ENCODE measurements around the gene CHD3.
A peak's percentile ranks its signal among the peaks of the same experiment; 100 is the strongest.

CHD3 gene

DNA sequence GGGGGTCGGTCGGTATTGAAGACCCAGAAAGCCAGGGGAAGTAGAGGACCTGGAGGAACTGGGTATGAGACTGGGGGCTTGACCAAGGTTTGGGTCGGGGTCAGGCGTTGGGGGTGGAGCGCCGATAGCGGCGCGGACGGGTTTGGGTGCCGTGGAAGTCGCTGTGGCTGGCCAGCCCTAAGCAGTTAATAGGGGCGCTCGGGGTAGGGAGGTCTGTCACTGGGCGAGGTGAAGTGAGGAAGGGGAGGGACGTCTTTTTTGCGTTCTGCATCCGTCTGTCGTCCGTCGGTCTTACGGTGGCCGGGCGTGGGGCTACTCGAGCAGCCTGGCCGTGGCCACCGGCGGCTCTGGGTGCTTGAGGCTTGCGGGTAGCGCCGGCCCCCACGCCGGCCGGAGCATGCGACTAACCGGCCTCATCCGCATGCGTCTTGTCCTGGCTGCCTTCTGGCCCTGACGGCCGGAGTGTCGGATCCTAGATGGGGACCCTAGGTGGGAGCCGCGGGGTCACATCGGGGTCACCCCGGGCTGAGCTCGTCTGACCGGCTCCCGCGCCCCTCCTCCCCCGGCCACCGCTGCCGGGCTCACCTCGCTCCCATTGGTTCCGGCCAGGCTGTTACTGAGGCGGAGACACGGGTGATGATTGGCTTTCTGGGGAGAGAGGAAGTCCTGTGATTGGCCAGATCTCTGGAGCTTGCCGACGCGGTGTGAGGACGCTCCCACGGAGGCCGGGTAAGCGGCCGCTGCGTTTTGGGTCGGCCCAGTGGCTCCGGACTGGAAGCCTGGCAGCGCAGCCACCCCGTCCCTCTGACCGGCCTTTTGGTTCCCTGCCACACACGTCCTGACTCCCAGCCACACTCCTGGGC lies 44.1 kb upstream of the CHD3 start:
- Histone ChIP-seq H3K4me2 (ENCODE audit: low read length) (peak overlapping the region; percentile 100), H3K27me3 (ENCODE audit: insufficient read depth, low read length, poor library complexity) (no peaks in the 10 kb centered on the region), H3K4me3 (ENCODE audit: low read length) (peak overlapping the region; percentile 64), H4K8ac (ENCODE audit: low read depth, low read length) (no peak overlapping the region), H3K18ac (ENCODE audit: low read length) (peak overlapping the region; percentile 19), H2BK120ac (ENCODE audit: low read depth, low read length) (no peak overlapping the region), H3K4me1 (ENCODE audit: control insufficient read depth, low read depth, low read length) (peaks cover 4% of the 10 kb centered on the region), H3K9ac (ENCODE audit: low read length) (peak overlapping the region; percentile 82), H3K36me3 (ENCODE audit: control insufficient read depth, insufficient read depth, low read length) (no peaks in the 10 kb centered on the region), H3K4ac (ENCODE audit: low read depth, low read length) (no peak overlapping the region), H2BK5ac (ENCODE audit: low read length) (no peak overlapping the region), H3K79me2 (ENCODE audit: control insufficient read depth, insufficient read depth, low read length) (no peaks in the 10 kb centered on the region), H3K56ac (ENCODE audit: low read length) (peak overlapping the region; percentile 96), H2AK5ac (ENCODE audit: low read length) (no peak overlapping the region), H3K27ac (ENCODE audit: low read depth, low read length) (no peak overlapping the region), H3K79me1 (ENCODE audit: low read length) (no peaks in the 10 kb centered on the region), H2BK15ac (replicated peaks; ENCODE audit: low read depth) (no peak overlapping the region), H4K5ac (ENCODE audit: low read length) (no peak overlapping the region), H3K23ac (ENCODE audit: low read length) (peak overlapping the region; percentile 94)
- DNase-seq: peak; percentile 97
- no CpG with 5 or more reads among the region's 71 CpGs for WGBS (ENCODE audit: extremely low coverage, insufficient coverage, low lambda C conversion rate)

DNA sequence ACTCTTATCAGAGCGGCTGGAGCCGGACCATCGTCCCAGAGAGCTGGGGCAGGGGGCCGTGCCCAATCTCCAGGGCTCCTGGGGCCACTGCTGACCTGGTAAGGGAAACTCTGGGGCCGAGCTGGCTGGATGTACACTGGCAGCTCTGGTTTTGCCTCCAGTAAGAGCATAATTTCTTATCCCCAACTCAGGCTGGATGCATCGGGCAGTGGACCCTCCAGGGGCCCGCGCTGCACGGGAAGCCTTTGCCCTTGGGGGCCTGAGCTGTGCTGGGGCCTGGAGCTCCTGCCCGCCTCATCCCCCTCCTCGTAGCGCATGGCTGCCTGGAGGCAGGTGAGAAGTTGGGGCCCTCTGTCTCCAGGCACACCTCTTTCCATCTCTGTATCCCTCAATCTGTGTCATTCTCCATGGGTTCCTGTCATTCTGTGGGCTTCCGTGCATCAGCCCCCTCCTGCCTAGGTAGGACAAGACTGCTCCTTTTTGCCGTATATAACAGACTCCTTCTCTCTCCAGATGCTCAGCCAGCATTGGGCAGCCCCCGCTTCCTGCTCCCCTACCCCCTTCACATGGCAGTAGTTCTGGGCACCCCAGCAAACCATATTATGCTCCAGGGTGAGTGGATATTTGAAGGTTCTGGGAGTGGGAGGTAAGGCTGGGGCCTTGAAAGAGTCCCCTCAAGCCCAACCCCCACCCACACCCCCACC lies 43.1 kb upstream of the CHD3 start:
- H2AK5ac ChIP-seq (ENCODE audit: low read length): no peak overlapping the region
- H3K56ac ChIP-seq (ENCODE audit: low read length): peak overlapping the region; percentile 83
- no peak overlapping the region for H3K4ac ChIP-seq (ENCODE audit: low read depth, low read length)
- H3K4me2 ChIP-seq (ENCODE audit: low read length): peak overlapping the region; percentile 88
- no peaks in the 10 kb centered on the region for H3K27me3 ChIP-seq (ENCODE audit: insufficient read depth, low read length, poor library complexity)
- H3K18ac ChIP-seq (ENCODE audit: low read length): no peak overlapping the region
- H3K23ac ChIP-seq (ENCODE audit: low read length): no peak overlapping the region
- peak overlapping the region; percentile 82 for H3K9ac ChIP-seq (ENCODE audit: low read length)
- H4K8ac ChIP-seq (ENCODE audit: low read depth, low read length): no peak overlapping the region
- H3K27ac ChIP-seq (ENCODE audit: low read depth, low read length): no peak overlapping the region
- no peak overlapping the region for H2BK15ac ChIP-seq (replicated peaks; ENCODE audit: low read depth)
- H3K79me1 ChIP-seq (ENCODE audit: low read length): no peaks in the 10 kb centered on the region
- H2BK5ac ChIP-seq (ENCODE audit: low read length): no peak overlapping the region
- H3K36me3 ChIP-seq (ENCODE audit: control insufficient read depth, insufficient read depth, low read length): no peaks in the 10 kb centered on the region
- no peak overlapping the region for H4K5ac ChIP-seq (ENCODE audit: low read length)
- WGBS (ENCODE audit: extremely low coverage, insufficient coverage, low lambda C conversion rate): no CpG with 5 or more reads among the region's 15 CpGs
- no peak for DNase-seq
- no peak overlapping the region for H2BK120ac ChIP-seq (ENCODE audit: low read depth, low read length)
- H3K79me2 ChIP-seq (ENCODE audit: control insufficient read depth, insufficient read depth, low read length): no peaks in the 10 kb centered on the region
- no peak overlapping the region for H3K4me3 ChIP-seq (ENCODE audit: low read length)
- H3K4me1 ChIP-seq (ENCODE audit: control insufficient read depth, low read depth, low read length): peaks cover 4% of the 10 kb centered on the region

DNA sequence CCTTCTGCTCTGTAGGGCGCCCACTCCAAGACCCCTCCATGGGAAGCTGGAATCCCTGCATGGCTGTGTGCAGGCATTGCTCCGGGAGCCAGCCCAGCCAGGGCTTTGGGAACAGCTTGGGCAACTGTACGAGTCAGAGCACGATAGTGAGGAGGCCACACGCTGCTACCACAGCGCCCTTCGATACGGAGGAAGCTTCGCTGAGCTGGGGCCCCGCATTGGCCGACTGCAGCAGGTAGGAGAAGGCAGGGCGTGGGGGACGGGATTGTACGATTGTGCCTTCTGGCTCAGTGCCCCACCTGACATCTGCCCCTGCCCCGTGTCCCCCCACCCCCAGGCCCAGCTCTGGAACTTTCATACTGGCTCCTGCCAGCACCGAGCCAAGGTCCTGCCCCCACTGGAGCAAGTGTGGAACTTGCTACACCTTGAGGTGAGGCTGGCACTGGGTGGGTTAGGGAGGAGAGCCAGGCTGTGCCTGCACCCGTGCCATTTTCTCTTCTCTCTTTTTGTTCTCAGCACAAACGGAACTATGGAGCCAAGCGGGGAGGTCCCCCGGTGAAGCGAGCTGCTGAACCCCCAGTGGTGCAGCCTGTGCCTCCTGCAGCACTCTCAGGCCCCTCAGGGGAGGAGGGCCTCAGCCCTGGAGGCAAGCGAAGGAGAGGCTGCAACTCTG lies 42.4 kb upstream of the CHD3 start:
- no peak for DNase-seq
- H3K4me3 ChIP-seq (ENCODE audit: low read length): no peak overlapping the region
- no peak overlapping the region for H2AK5ac ChIP-seq (ENCODE audit: low read length)
- no peaks in the 10 kb centered on the region for H3K79me2 ChIP-seq (ENCODE audit: control insufficient read depth, insufficient read depth, low read length)
- no peak overlapping the region for H4K5ac ChIP-seq (ENCODE audit: low read length)
- no peak overlapping the region for H3K23ac ChIP-seq (ENCODE audit: low read length)
- H3K27ac ChIP-seq (ENCODE audit: low read depth, low read length): no peak overlapping the region
- no peak overlapping the region for H3K4ac ChIP-seq (ENCODE audit: low read depth, low read length)
- H3K9ac ChIP-seq (ENCODE audit: low read length): no peak overlapping the region
- H3K18ac ChIP-seq (ENCODE audit: low read length): no peak overlapping the region
- H2BK5ac ChIP-seq (ENCODE audit: low read length): no peak overlapping the region
- no peaks in the 10 kb centered on the region for H3K79me1 ChIP-seq (ENCODE audit: low read length)
- H3K4me2 ChIP-seq (ENCODE audit: low read length): no peak overlapping the region
- no peaks in the 10 kb centered on the region for H3K36me3 ChIP-seq (ENCODE audit: control insufficient read depth, insufficient read depth, low read length)
- H3K27me3 ChIP-seq (ENCODE audit: insufficient read depth, low read length, poor library complexity): no peaks in the 10 kb centered on the region
- no peak overlapping the region for H2BK15ac ChIP-seq (replicated peaks; ENCODE audit: low read depth)
- H3K56ac ChIP-seq (ENCODE audit: low read length): no peak overlapping the region
- no CpG with 5 or more reads among the region's 22 CpGs for WGBS (ENCODE audit: extremely low coverage, insufficient coverage, low lambda C conversion rate)
- H3K4me1 ChIP-seq (ENCODE audit: control insufficient read depth, low read depth, low read length): peaks cover 3% of the 10 kb centered on the region
- no peak overlapping the region for H4K8ac ChIP-seq (ENCODE audit: low read depth, low read length)
- no peak overlapping the region for H2BK120ac ChIP-seq (ENCODE audit: low read depth, low read length)

DNA sequence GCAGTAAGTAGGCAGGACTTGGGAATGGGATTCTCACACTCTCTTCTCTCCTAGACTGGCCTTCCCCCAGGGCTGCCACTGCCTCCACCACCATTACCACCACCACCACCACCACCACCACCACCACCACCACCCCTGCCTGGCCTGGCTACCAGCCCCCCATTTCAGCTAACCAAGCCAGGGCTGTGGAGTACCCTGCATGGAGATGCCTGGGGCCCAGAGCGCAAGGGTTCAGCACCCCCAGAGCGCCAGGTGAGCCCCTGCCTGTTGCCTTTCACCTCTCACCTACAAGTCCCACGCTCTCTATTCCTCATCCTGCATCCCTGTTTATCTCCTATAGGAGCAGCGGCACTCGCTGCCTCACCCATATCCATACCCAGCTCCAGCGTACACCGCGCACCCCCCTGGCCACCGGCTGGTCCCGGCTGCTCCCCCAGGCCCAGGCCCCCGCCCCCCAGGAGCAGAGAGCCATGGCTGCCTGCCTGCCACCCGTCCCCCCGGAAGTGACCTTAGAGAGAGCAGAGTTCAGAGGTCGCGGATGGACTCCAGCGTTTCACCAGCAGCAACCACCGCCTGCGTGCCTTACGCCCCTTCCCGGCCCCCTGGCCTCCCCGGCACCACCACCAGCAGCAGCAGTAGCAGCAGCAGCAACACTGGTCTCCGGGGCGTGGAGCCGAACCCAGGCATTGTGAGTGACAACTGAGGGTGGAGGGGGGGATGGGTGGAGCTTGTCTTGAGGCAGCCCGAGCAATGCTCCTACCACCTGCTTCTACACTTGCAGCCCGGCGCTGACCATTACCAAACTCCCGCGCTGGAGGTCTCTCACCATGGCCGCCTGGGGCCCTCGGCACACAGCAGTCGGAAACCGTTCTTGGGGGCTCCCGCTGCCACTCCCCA lies 41.6 kb upstream of the CHD3 start:
- no peak overlapping the region for H3K18ac ChIP-seq (ENCODE audit: low read length)
- H4K5ac ChIP-seq (ENCODE audit: low read length): no peak overlapping the region
- no peaks in the 10 kb centered on the region for H3K79me2 ChIP-seq (ENCODE audit: control insufficient read depth, insufficient read depth, low read length)
- H3K9ac ChIP-seq (ENCODE audit: low read length): no peak overlapping the region
- no peak overlapping the region for H3K4me2 ChIP-seq (ENCODE audit: low read length)
- no peak overlapping the region for H3K56ac ChIP-seq (ENCODE audit: low read length)
- H3K79me1 ChIP-seq (ENCODE audit: low read length): no peaks in the 10 kb centered on the region
- no peak overlapping the region for H4K8ac ChIP-seq (ENCODE audit: low read depth, low read length)
- no peak overlapping the region for H2BK15ac ChIP-seq (replicated peaks; ENCODE audit: low read depth)
- H3K27me3 ChIP-seq (ENCODE audit: insufficient read depth, low read length, poor library complexity): no peaks in the 10 kb centered on the region
- DNase-seq: no peak
- H3K36me3 ChIP-seq (ENCODE audit: control insufficient read depth, insufficient read depth, low read length): no peaks in the 10 kb centered on the region
- no peak overlapping the region for H2BK120ac ChIP-seq (ENCODE audit: low read depth, low read length)
- H3K4me3 ChIP-seq (ENCODE audit: low read length): no peak overlapping the region
- WGBS (ENCODE audit: extremely low coverage, insufficient coverage, low lambda C conversion rate): no CpG with 5 or more reads among the region's 34 CpGs
- H3K27ac ChIP-seq (ENCODE audit: low read depth, low read length): no peak overlapping the region
- no peak overlapping the region for H2BK5ac ChIP-seq (ENCODE audit: low read length)
- H3K4ac ChIP-seq (ENCODE audit: low read depth, low read length): no peak overlapping the region
- no peak overlapping the region for H3K23ac ChIP-seq (ENCODE audit: low read length)
- no peaks in the 10 kb centered on the region for H3K4me1 ChIP-seq (ENCODE audit: control insufficient read depth, low read depth, low read length)
- no peak overlapping the region for H2AK5ac ChIP-seq (ENCODE audit: low read length)

DNA sequence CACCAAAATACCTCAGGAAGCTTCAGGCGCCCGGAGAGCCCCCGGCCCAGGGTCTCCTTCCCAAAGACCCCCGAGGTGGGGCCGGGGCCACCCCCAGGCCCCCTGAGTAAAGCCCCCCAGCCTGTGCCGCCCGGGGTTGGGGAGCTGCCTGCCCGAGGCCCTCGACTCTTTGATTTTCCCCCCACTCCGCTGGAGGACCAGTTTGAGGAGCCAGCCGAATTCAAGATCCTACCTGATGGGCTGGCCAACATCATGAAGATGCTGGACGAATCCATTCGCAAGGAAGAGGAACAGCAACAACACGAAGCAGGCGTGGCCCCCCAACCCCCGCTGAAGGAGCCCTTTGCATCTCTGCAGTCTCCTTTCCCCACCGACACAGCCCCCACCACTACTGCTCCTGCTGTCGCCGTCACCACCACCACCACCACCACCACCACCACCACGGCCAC lies 40.4 kb upstream of the CHD3 start:
- Histone ChIP-seq H3K56ac (ENCODE audit: low read length) (no peak overlapping the region), H2BK120ac (ENCODE audit: low read depth, low read length) (no peak overlapping the region), H3K79me1 (ENCODE audit: low read length) (no peaks in the 10 kb centered on the region), H3K79me2 (ENCODE audit: control insufficient read depth, insufficient read depth, low read length) (no peaks in the 10 kb centered on the region), H4K8ac (ENCODE audit: low read depth, low read length) (no peak overlapping the region), H2BK5ac (ENCODE audit: low read length) (no peak overlapping the region), H3K4me3 (ENCODE audit: low read length) (no peak overlapping the region), H3K4ac (ENCODE audit: low read depth, low read length) (no peak overlapping the region), H3K18ac (ENCODE audit: low read length) (no peak overlapping the region), H2BK15ac (replicated peaks; ENCODE audit: low read depth) (no peak overlapping the region), H2AK5ac (ENCODE audit: low read length) (no peak overlapping the region), H3K27me3 (ENCODE audit: insufficient read depth, low read length, poor library complexity) (peaks cover 7% of the 10 kb centered on the region), H3K4me1 (ENCODE audit: control insufficient read depth, low read depth, low read length) (no peaks in the 10 kb centered on the region), H3K9ac (ENCODE audit: low read length) (no peak overlapping the region), H3K36me3 (ENCODE audit: control insufficient read depth, insufficient read depth, low read length) (no peaks in the 10 kb centered on the region), H3K4me2 (ENCODE audit: low read length) (no peak overlapping the region), H3K23ac (ENCODE audit: low read length) (no peak overlapping the region), H3K27ac (ENCODE audit: low read depth, low read length) (no peak overlapping the region), H4K5ac (ENCODE audit: low read length) (no peak overlapping the region)
- no CpG with 5 or more reads among the region's 20 CpGs for WGBS (ENCODE audit: extremely low coverage, insufficient coverage, low lambda C conversion rate)
- DNase-seq: no peak
